Measurements from ENCODE around the gene RAD51B.

The RAD51B gene

DNA sequence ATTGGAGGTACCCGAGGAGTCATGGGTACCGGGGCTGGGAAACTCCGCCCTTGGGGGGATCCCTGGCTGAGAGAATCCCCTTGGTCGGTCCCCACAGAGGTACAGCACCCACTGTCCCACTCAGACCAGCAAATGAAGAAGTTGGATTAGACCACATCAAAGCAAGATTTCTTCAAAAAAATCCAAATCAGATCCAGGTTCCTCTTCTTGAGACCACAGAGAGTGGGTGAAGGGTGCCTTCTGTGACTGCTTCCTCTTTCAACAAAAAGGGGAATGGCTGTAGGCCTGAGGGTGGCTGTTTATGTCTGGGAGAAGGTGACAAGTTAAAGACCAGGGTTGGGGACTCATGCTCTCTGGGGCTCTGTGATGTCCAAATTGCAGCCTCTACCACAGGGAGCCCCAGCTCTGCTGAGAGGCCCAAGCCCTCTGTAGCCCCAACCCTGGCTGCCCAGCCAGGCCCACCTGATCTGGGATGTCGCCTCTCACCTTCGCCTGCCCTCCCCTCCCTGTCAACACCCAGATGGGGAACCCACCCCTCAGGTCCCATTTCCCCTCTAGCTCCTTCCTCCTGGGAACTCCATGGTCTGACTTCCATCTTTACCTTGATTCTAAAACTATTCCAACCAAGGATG lies 922.4 kb downstream of the RAD51B start:
- H3K4me1 ChIP-seq (ENCODE audit: insufficient read depth, insufficient read length), result no peaks in the 10 kb centered on the region
- H3K27me3 ChIP-seq (ENCODE audit: insufficient read depth, insufficient read length), result no peaks in the 10 kb centered on the region
- DNase-seq (ENCODE audit: low read depth, low spot score), result no peak
- H3K4me3 ChIP-seq (ENCODE audit: insufficient read length, low read depth), result no peak overlapping the region
- H3K36me3 ChIP-seq (ENCODE audit: insufficient read depth, insufficient read length, low read length), result no peaks in the 10 kb centered on the region
- no peak overlapping the region for H3K9ac ChIP-seq (ENCODE audit: insufficient read length, low read depth)
- TF ChIP-seq ZNF274 (IDR thresholded peaks at IDR 0.05; ENCODE audit: low read depth, low read length) (no peak), SUZ12 (IDR thresholded peaks at IDR 0.05; ENCODE audit: extremely low read depth, insufficient read depth, insufficient read length) (no peak), YY1 (IDR thresholded peaks at IDR 0.05; ENCODE audit: insufficient read depth, insufficient read length) (no peak)
- H3K9me3 ChIP-seq (ENCODE audit: insufficient read depth, low read length), result peaks cover 9% of the 10 kb centered on the region; the same call in 1 of the 2 replicates

DNA sequence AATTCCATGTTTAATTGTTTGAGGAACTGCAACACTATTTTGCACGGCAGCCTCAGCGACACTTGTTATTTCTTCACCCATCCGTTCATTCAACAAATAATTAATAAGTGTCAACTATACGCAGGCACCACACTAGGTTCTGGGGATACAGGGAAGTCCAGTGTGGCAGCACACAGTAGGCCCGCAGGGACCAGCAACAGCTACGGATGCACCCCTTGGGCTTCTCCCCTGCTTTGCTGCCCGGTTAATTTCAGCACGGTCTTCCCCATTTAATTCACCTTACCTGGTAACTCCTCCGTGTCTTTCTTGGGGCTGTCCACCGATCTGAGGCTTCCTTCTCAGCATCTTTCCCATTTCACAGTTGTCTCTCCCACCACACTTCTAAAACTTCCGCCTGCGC lies 925.0 kb downstream of the RAD51B start:
- Histone ChIP-seq H3K4me3 (ENCODE audit: insufficient read length, low read depth) (no peak overlapping the region), H3K4me1 (ENCODE audit: insufficient read depth, insufficient read length) (no peaks in the 10 kb centered on the region), H3K36me3 (ENCODE audit: insufficient read depth, insufficient read length, low read length) (no peaks in the 10 kb centered on the region), H3K9me3 (ENCODE audit: insufficient read depth, low read length) (peaks cover 9% of the 10 kb centered on the region; the same call in 1 of the 2 replicates), H3K9ac (ENCODE audit: insufficient read length, low read depth) (no peak overlapping the region), H3K27me3 (ENCODE audit: insufficient read depth, insufficient read length) (no peaks in the 10 kb centered on the region)
- TF ChIP-seq YY1 (IDR thresholded peaks at IDR 0.05; ENCODE audit: insufficient read depth, insufficient read length) (no peak), ZNF274 (IDR thresholded peaks at IDR 0.05; ENCODE audit: low read depth, low read length) (no peak), SUZ12 (IDR thresholded peaks at IDR 0.05; ENCODE audit: extremely low read depth, insufficient read depth, insufficient read length) (no peak)
- no peak for DNase-seq (ENCODE audit: low read depth, low spot score)

DNA sequence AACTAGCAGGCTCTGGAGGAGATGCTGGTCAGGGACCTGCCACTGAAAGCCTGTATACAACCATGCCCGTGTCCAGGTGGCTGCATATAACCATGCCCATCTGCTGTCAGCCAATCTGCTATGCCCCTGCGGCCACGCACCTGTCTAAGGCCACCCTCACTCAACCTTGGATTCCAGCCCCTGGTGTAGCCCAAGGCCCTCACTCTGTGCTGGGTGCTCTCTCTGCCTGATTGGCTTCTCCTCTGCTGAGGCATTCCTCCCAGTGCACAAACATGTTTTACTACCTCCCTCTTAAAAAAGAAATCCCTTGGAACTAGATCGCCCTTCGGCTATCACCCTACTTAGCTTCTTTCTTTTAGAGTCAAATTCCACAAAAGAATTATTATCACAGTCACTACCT lies 927.8 kb downstream of the RAD51B start:
- H3K36me3 ChIP-seq (ENCODE audit: insufficient read depth, insufficient read length, low read length), result no peaks in the 10 kb centered on the region
- no peaks in the 10 kb centered on the region for H3K9me3 ChIP-seq (ENCODE audit: insufficient read depth, low read length)
- no peak overlapping the region for H3K9ac ChIP-seq (ENCODE audit: insufficient read length, low read depth)
- no peak overlapping the region for H3K4me3 ChIP-seq (ENCODE audit: insufficient read length, low read depth)
- no peaks in the 10 kb centered on the region for H3K27me3 ChIP-seq (ENCODE audit: insufficient read depth, insufficient read length)
- DNase-seq (ENCODE audit: low read depth, low spot score), result no peak
- H3K4me1 ChIP-seq (ENCODE audit: insufficient read depth, insufficient read length), result no peaks in the 10 kb centered on the region
- TF ChIP-seq YY1 (IDR thresholded peaks at IDR 0.05; ENCODE audit: insufficient read depth, insufficient read length), result no peak
- no peak for TF ChIP-seq SUZ12 (IDR thresholded peaks at IDR 0.05; ENCODE audit: extremely low read depth, insufficient read depth, insufficient read length)
- no peak for TF ChIP-seq ZNF274 (IDR thresholded peaks at IDR 0.05; ENCODE audit: low read depth, low read length)

DNA sequence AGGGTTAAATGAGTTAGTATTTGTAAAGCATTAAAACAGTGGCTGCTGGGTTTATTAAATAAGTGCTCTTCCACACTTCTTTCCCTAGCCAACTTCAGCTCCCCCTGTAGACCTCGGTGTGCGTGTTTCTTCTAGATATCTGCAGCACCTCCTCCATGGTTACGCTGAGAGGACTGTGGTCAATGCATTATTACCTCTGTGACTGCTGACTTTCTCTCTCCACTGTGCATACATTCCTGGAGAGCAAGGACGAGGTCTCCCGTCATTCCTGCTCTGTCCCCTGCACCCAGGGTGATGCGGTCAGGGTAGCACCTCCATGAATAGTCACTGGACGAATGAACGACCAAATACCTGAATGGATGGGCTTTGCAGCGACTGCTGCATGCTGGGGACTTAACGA lies 928.7 kb downstream of the RAD51B start:
- H3K4me3 ChIP-seq (ENCODE audit: insufficient read length, low read depth), result no peak overlapping the region
- H3K27me3 ChIP-seq (ENCODE audit: insufficient read depth, insufficient read length), result no peaks in the 10 kb centered on the region
- H3K36me3 ChIP-seq (ENCODE audit: insufficient read depth, insufficient read length, low read length), result no peaks in the 10 kb centered on the region
- H3K4me1 ChIP-seq (ENCODE audit: insufficient read depth, insufficient read length), result no peaks in the 10 kb centered on the region
- DNase-seq (ENCODE audit: low read depth, low spot score), result no peak
- H3K9me3 ChIP-seq (ENCODE audit: insufficient read depth, low read length), result no peaks in the 10 kb centered on the region
- H3K9ac ChIP-seq (ENCODE audit: insufficient read length, low read depth), result no peak overlapping the region
- TF ChIP-seq SUZ12 (IDR thresholded peaks at IDR 0.05; ENCODE audit: extremely low read depth, insufficient read depth, insufficient read length), result no peak
- TF ChIP-seq ZNF274 (IDR thresholded peaks at IDR 0.05; ENCODE audit: low read depth, low read length), result no peak
- no peak for TF ChIP-seq YY1 (IDR thresholded peaks at IDR 0.05; ENCODE audit: insufficient read depth, insufficient read length)

DNA sequence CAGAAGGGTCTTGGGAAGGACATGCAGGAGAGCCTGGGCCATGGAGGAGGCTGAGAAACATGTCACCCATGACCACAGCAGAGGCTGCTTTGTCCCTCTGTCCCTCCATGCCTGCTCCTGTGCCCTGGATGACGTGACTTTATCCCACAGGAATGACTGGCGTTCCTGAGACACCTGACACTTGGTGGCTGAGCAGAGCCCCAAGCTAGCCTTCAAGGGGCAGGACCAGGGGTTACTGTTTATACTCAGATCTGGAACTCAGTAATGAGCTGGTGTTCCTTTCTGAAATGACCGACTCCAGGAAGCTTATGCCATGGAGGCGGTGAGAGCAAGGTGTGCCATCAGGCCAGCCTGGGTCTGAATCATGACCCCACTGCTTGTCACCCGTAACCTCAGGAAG lies 929.1 kb downstream of the RAD51B start:
- H3K4me1 ChIP-seq (ENCODE audit: insufficient read depth, insufficient read length), result no peaks in the 10 kb centered on the region
- TF ChIP-seq ZNF274 (IDR thresholded peaks at IDR 0.05; ENCODE audit: low read depth, low read length) (no peak), SUZ12 (IDR thresholded peaks at IDR 0.05; ENCODE audit: extremely low read depth, insufficient read depth, insufficient read length) (no peak), YY1 (IDR thresholded peaks at IDR 0.05; ENCODE audit: insufficient read depth, insufficient read length) (no peak)
- no peak overlapping the region for H3K9ac ChIP-seq (ENCODE audit: insufficient read length, low read depth)

DNA sequence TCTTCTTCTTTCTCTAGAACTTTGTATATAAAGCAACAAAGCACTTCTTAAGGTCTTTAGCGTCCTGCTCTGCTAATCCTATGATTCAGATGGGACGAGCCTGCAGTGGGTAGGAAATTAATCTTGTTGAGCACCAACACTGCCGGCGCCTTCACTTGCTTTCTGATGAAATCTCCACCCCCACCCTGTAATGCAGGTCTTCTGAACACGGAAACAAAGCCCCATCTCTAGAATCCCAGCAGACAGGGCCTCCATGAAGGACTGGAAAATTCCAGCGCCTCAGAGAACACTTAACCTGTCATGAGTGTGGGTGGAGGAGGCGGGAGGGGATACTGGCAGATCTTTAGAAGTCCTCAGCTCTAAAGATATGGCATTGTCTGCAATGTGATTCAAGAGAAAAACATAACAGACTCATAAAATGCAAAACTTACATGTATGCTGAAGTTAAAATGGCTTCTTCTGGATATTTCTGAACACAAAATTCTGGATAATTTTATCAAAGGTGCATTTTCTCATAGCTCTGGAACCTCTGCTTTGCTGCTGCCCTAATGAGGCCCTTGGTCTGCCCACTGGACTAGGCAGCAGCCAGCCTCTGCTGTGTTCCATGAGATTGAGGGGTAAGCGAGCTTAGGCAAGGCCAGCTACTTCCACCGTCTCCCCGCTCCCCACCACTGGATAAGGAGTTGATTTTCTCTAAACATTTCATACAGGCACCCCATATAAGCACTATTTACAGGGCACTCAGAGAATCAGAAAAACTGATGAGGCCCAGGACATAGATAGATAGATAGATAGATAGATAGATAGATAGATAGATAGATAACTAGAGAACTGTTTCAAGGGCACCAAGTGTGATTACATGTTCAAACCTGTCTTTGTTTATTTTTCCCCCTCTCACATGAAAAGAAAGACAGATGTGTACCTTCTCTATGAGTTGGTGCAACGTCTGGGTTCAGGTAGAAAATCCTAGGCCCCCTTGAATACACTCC lies 930.2 kb downstream of the RAD51B start:
- TF ChIP-seq ZNF274 (IDR thresholded peaks at IDR 0.05; ENCODE audit: low read depth, low read length) (no peak), SUZ12 (IDR thresholded peaks at IDR 0.05; ENCODE audit: extremely low read depth, insufficient read depth, insufficient read length) (no peak), YY1 (IDR thresholded peaks at IDR 0.05; ENCODE audit: insufficient read depth, insufficient read length) (no peak)
- Histone ChIP-seq H3K9ac (ENCODE audit: insufficient read length, low read depth) (no peak overlapping the region), H3K4me3 (ENCODE audit: insufficient read length, low read depth) (no peak overlapping the region), H3K4me1 (ENCODE audit: insufficient read depth, insufficient read length) (no peaks in the 10 kb centered on the region), H3K27me3 (ENCODE audit: insufficient read depth, insufficient read length) (no peaks in the 10 kb centered on the region), H3K9me3 (ENCODE audit: insufficient read depth, low read length) (no peaks in the 10 kb centered on the region), H3K36me3 (ENCODE audit: insufficient read depth, insufficient read length, low read length) (no peaks in the 10 kb centered on the region)
- no peak for DNase-seq (ENCODE audit: low read depth, low spot score)

More for the DNA sequence above, 929.1 kb downstream of the RAD51B start:
- DNase-seq (ENCODE audit: low read depth, low spot score), result no peak
- Histone ChIP-seq H3K4me3 (ENCODE audit: insufficient read length, low read depth) (no peak overlapping the region), H3K27me3 (ENCODE audit: insufficient read depth, insufficient read length) (no peaks in the 10 kb centered on the region), H3K36me3 (ENCODE audit: insufficient read depth, insufficient read length, low read length) (no peaks in the 10 kb centered on the region), H3K9me3 (ENCODE audit: insufficient read depth, low read length) (no peaks in the 10 kb centered on the region)
